IPS DF 6.9 (cell line): ENCODE data around the gene MSRB3.

Source experiments
- DNase-seq: peaks from one replicate; pipeline ENCODE4 v3.0.0-alpha.2; 2013; ENCODE audit warnings: low read depth, low spot score
- H3K27ac ChIP-seq: one replicate; pipeline ENCODE4 v1.5.1; 2013; ENCODE audit warnings: low read length, control low read depth
- H3K27me3 ChIP-seq: 2 replicates; pipeline ENCODE4 v1.6.1; 2013; ENCODE audit warnings: mild to moderate bottlenecking, low read length; ENCODE audit not compliant: control insufficient read depth, insufficient read depth
- H3K36me3 ChIP-seq: 2 replicates; pipeline ENCODE4 v1.6.1; 2013; ENCODE audit warnings: low read length; ENCODE audit not compliant: control insufficient read depth, insufficient read depth
- H3K4me1 ChIP-seq: 2 replicates; pipeline ENCODE4 v1.6.1; 2013; ENCODE audit warnings: low read length; ENCODE audit not compliant: control insufficient read depth, insufficient read depth
- H3K4me3 ChIP-seq: 2 replicates; pipeline ENCODE4 v1.5.1; 2013; ENCODE audit warnings: mild to moderate bottlenecking, low read length
- H3K9me3 ChIP-seq: 2 replicates; pipeline ENCODE4 v1.6.1; 2013; ENCODE audit warnings: low read length, inconsistent platforms; ENCODE audit not compliant: control insufficient read depth, insufficient read depth
- WGBS: extraction: QIAGEN DNeasy Blood & Tissue Kit; methylation state at CpG from one replicate; pipeline ENCODE4 v1.1.7; 2013; ENCODE audit warnings: mixed read lengths, missing lambda C conversion rate; ENCODE audit not compliant: insufficient read length, insufficient coverage; 5-methylcytosine and 5-hydroxymethylcytosine counted together

MSRB3 gene

DNA sequence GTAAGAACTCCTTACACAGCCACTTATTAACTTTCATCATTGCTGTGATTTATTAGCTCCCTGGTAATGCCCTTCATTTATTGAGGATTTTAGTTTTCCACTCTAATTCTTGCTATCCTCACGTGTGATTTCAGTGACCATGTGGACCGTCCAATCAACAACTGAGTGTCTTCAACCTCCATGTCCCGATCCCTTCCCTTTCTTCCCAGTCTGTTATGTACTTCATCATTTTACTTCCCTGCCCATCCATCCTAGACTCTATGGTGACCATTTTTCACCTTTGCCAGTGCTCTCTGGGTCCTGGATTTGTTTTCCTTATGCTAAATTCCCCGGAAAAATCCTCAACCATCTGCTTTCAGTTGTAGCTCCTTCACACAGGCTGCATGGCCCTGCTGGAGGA is 111.0 kb downstream of the MSRB3 start:
- Histone ChIP-seq H3K27ac (no peak overlapping the region), H3K4me1 (no peaks in the 10 kb centered on the region), H3K4me3 (no peak overlapping the region), H3K27me3 (no peaks in the 10 kb centered on the region), H3K36me3 (no peaks in the 10 kb centered on the region), H3K9me3 (no peaks in the 10 kb centered on the region)
- WGBS, result no CpG with 5 or more reads among the region's 4 CpGs
- DNase-seq, result no peak

DNA sequence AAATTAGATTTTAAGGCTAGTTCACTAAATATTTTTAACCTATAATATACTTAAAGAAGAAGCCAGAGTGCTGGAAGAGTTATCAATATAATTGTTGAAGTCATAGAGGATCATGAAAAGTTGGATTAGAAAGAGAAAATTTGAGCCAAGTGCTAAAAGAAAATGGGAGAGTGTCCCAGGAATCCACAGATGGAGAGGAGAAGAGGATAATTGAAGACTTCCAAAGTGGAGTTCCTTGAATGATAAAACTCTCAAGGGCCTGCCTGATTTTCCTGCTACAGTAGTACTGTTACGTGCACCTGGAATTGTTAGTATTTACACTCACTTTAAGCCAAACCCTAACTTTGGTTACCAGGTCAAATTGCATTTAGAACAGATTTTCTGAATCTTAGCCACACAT is 113.2 kb downstream of the MSRB3 start:
- Histone ChIP-seq H3K36me3 (no peaks in the 10 kb centered on the region), H3K9me3 (no peaks in the 10 kb centered on the region), H3K4me1 (no peaks in the 10 kb centered on the region), H3K4me3 (no peak overlapping the region), H3K27me3 (no peaks in the 10 kb centered on the region), H3K27ac (no peak overlapping the region)
- WGBS, result no CpG with 5 or more reads among the region's 1 CpG
- DNase-seq, result no peak

DNA sequence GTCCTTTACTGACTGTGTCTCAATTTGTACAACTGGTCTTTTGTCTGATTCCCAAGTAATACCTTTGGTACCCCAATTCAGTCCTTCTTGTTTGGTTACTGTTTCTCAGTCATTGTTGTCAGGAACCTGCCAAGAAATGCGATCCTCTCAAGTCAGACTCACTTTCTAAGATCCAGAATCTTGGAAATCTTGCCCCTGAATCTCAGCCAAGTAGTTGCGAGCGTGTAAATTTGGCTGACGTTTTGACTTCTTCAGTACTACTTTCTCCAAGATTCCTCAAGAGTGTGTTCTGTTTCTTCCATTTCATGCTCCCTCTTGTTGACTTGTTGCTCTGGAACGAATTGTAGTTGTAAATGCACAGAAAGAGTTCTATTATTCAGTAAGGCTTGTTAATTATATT is 114.0 kb downstream of the MSRB3 start:
- Histone ChIP-seq H3K27ac (no peak overlapping the region), H3K27me3 (no peaks in the 10 kb centered on the region), H3K9me3 (no peaks in the 10 kb centered on the region), H3K36me3 (no peaks in the 10 kb centered on the region), H3K4me3 (no peak overlapping the region), H3K4me1 (no peaks in the 10 kb centered on the region)
- whole genome bisulfite sequencing, result no CpG with 5 or more reads among the region's 5 CpGs
- DNase-seq, result no peak

DNA sequence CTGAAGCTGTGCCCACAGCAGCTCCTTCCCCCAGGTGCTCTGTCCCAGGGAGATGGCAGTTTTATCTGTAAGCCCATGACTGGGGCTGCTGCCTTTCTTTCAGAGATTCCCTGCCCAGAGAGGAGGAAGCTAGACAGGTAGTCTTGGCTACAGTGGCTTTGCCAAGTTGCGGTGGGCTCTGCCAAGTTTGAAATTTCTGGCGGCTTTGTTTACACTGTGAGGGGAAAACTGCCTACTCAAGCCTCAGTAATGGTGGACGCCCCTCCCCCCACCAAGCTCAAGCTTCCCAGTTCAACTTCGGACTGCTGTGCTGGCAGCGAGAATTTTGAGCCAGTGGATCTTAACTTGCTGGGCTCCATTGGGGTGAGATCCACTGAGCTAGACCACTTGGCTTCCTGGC is 124.7 kb downstream of the MSRB3 start:
- Histone ChIP-seq H3K4me1 (no peaks in the 10 kb centered on the region), H3K9me3 (no peaks in the 10 kb centered on the region), H3K27me3 (no peaks in the 10 kb centered on the region), H3K4me3 (no peak overlapping the region), H3K36me3 (no peaks in the 10 kb centered on the region), H3K27ac (no peak overlapping the region)
- WGBS, result no CpG with 5 or more reads among the region's 5 CpGs
- DNase-seq, result no peak

DNA sequence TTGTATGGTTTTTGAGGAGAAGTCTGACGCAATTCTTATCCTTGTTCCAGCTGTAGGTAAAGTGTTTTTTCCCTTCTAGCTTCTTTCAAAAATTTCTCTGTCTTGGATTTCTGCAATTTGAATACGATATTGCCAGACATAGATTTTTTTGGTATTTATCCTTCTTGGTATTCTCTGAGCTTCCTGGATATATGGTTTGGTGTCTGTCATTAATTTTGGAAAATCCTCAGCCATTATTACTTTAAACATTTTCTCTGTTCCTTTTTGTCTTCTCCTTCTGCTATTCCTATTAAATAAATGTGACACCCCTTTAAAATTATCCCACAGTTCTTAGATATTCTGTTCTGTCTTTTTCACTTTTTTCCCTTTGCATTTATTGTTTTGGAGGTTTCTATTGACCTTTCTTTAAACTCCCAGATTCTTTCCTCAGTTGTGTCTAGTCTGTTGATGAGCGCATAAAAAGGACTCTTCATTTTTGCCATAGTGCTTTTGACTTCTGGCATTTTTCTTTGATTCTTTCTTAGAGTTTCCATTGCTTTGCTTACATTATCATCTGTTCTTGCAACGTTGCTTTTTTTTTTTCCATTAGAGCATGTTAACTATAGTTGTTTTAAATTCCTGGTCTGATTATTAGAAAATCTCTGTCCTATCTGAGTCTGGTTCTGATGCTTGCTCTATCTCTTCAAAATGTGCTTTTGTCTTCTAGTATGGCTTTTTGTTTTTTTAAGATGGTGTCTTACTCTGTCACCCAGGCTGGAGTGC is 129.1 kb downstream of the MSRB3 start:
- Histone ChIP-seq H3K4me1 (no peaks in the 10 kb centered on the region), H3K27ac (no peak overlapping the region), H3K4me3 (no peak overlapping the region), H3K9me3 (no peaks in the 10 kb centered on the region), H3K27me3 (no peaks in the 10 kb centered on the region), H3K36me3 (no peaks in the 10 kb centered on the region)
- no CpG with 5 or more reads among the region's 4 CpGs for WGBS
- no peak for DNase-seq

DNA sequence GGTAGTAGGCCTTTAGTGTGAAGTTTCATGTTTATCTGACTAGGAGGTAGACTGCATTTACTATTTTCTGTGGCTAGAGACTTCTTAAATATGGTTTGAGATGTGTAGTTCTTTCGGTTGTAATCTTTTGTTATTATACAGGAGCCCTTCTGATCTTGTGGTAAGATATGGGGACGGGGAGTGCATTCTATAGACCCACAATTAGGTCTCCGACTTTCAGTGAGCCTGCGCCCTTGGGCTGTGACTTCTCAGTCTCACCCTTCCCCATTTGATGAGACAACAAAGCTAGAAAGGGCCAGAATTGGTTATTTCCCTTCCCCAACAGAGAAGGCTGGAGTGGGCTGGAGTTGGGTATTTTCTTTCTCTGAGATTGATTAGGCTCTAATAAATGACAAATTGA is 130.0 kb downstream of the MSRB3 start:
- WGBS, result no CpG with 5 or more reads among the region's 4 CpGs
- H3K4me3 ChIP-seq, result no peak overlapping the region
- no peak overlapping the region for H3K27ac ChIP-seq
- no peak for DNase-seq
- no peaks in the 10 kb centered on the region for H3K36me3 ChIP-seq
- no peaks in the 10 kb centered on the region for H3K4me1 ChIP-seq
- no peaks in the 10 kb centered on the region for H3K27me3 ChIP-seq
- no peaks in the 10 kb centered on the region for H3K9me3 ChIP-seq

DNA sequence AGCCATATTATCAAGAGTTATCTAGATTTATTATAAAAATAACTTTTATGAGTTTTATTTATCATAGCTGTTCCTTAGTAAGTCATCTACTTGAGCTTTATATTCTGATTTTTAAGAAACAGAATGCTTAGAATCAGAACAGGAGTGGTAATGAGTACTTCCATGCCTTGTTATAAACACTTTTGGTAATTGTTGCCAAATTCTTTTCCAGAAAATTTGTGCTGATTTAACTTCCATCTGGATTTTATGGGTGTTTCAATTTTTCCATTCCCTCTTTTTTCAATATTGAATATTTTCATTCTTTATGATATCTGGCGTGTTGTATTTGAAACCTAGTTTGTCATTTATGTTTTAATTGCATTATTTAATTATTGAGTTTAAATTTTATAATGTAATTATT is 131.2 kb downstream of the MSRB3 start:
- H3K9me3 ChIP-seq, result no peaks in the 10 kb centered on the region
- H3K36me3 ChIP-seq, result no peaks in the 10 kb centered on the region
- no peaks in the 10 kb centered on the region for H3K4me1 ChIP-seq
- H3K4me3 ChIP-seq, result no peak overlapping the region
- no CpG with 5 or more reads among the region's 1 CpG for WGBS
- no peak overlapping the region for H3K27ac ChIP-seq
- no peak for DNase-seq
- H3K27me3 ChIP-seq, result no peaks in the 10 kb centered on the region

DNA sequence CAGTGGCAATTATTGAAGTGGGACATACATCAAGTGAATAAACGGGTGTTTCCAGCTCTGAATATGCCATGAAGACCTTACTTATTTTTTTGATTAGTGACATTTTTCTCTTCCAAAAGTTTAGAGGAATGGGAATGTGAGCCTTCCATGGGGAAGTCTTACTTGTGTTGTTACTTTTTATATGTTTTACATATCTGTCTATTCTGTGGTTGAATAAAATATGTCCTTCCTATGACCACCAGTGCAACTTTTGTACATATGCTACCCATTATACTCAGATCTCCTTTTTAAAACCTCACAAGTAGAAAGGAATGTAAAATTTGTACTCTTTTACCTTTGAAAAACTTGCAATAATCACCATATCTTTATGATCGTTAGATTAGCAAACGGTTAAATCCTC is 132.7 kb downstream of the MSRB3 start:
- H3K27ac ChIP-seq, result no peak overlapping the region
- no peaks in the 10 kb centered on the region for H3K27me3 ChIP-seq
- no CpG with 5 or more reads among the region's 3 CpGs for WGBS
- no peak for DNase-seq
- H3K4me1 ChIP-seq, result no peaks in the 10 kb centered on the region
- no peak overlapping the region for H3K4me3 ChIP-seq
- H3K36me3 ChIP-seq, result no peaks in the 10 kb centered on the region
- no peaks in the 10 kb centered on the region for H3K9me3 ChIP-seq

DNA sequence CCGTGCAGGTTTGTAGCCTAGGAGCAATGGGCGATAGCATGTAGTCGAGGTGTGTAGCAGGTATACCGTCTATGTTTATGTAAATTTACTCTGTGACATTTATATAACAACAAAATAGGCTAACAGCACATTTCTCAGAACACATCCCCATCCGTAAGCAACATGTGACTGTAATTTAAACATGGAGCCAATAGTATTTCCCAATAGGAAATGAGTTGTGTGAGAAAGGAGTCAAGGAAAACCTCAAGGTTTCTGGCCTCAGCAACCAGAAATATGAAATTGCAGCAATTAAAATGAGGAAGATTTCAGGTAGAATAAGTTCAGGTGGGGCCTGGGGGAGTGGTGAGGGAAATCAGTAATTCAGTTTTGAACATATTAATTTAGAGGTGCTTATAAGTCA is 136.0 kb downstream of the MSRB3 start:
- DNase-seq, result no peak
- WGBS, result no CpG with 5 or more reads among the region's 5 CpGs

DNA sequence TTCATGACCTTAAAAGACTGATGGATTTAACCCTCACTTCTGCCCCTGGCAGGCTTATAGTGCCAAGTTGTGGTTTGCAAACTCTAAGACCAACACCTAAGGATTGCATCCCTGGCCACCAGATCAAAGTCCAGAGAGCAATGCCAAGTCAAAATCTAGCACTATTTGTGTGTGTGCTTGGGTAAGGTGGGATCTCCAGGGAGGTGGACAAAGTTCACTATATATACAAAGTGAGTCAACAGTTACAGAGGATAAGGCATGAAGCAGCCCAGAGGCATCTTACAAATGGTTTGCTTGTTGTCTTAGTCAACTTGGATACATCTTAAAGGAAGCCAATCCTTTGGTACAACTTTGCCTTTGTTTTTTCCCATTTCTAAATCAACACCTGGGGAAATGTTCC is 137.3 kb downstream of the MSRB3 start:
- H3K4me1 ChIP-seq, result no peaks in the 10 kb centered on the region
- no peaks in the 10 kb centered on the region for H3K36me3 ChIP-seq
- no peak overlapping the region for H3K4me3 ChIP-seq
- DNase-seq, result no peak
- H3K27me3 ChIP-seq, result no peaks in the 10 kb centered on the region
- no peaks in the 10 kb centered on the region for H3K9me3 ChIP-seq
- no peak overlapping the region for H3K27ac ChIP-seq

More for the DNA sequence above, 136.0 kb downstream of the MSRB3 start:
- Histone ChIP-seq H3K27ac (no peak overlapping the region), H3K4me3 (no peak overlapping the region), H3K4me1 (no peaks in the 10 kb centered on the region), H3K9me3 (no peaks in the 10 kb centered on the region), H3K36me3 (no peaks in the 10 kb centered on the region), H3K27me3 (no peaks in the 10 kb centered on the region)

DNA sequence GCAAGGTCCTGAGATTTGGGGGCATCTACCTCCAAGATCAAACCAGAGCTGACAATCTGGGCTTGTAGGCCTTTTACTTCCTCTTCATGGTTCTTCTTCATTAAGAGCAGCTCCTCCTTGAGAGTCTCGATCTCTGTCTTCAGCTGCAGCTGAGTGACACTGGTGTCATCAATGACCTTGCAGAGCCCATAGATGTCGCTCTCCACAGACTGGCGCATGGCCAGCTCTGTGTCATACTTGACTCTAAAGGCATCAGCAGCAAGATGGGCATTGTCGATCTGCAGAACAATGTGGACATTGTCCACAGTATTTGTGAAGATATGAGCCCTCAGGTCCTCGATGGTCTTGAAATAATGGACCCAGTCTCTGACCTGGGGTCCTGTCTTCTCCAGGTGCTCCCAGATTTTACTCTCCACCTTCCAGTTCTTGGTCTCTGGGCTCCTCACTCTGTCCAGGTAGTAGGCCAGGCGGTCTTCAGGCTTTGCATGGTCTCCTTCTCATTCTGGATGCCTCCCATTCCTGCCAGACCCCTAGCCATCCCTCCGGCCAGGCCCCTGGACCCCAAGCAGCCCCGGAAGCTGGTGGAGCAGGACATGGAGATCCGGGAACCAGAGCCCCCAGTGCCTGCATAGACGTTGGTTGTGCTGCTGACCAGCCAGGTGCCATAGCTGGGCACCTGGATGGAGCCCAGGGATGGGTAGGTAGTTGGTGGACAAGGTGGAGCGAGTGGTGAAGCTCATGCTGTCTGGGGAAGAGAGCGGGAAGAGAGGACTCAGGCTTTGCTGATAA is 141.0 kb downstream of the MSRB3 start:
- WGBS, result no CpG with 5 or more reads among the region's 12 CpGs
- no peaks in the 10 kb centered on the region for H3K4me1 ChIP-seq
- no peak for DNase-seq
- no peak overlapping the region for H3K4me3 ChIP-seq
- no peak overlapping the region for H3K27ac ChIP-seq
- H3K9me3 ChIP-seq, result no peaks in the 10 kb centered on the region
- no peaks in the 10 kb centered on the region for H3K27me3 ChIP-seq
- no peaks in the 10 kb centered on the region for H3K36me3 ChIP-seq
